HG02642 (cell line): ENCODE measurements around the gene BTBD9.

Experiments
- ATAC-seq: cut with Tn5 transposase; IDR thresholded peaks from one replicate; pipeline ENCODE4 v1.9.1; 2021; ENCODE audit warnings: mild to moderate bottlenecking; ENCODE audit not compliant: unreplicated experiment, poor library complexity

BTBD9 gene

DNA sequence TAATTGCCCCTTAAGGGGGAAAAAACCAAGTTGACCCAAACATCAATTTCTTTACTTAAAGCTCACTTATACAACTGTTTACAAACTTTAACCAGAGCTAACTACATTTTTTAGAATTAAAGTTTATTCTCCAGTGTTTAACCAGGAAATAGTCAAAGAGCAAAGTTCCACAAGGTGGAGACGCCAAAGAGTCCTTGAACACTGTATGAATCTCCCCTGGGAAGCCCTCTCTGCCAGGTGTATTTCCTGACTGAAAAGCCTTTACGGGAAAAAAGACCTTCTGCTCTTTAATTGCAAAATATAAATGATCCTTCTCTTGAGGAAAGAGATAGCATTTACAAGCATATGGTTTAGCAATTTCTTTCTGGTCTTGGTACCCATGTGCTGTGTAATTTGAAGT is 36.2 kb downstream of the BTBD9 start:
- ATAC-seq: no peak

GRCh38 chr6:38599966-38600550 is 39.7 kb downstream of the BTBD9 start:
- ATAC-seq: no peak

GRCh38 chr6:38599261-38599660 is 40.5 kb downstream of the BTBD9 start:
- no peak for ATAC-seq

GRCh38 chr6:38593998-38594665 is 45.6 kb downstream of the BTBD9 start:
- no peak for ATAC-seq

DNA sequence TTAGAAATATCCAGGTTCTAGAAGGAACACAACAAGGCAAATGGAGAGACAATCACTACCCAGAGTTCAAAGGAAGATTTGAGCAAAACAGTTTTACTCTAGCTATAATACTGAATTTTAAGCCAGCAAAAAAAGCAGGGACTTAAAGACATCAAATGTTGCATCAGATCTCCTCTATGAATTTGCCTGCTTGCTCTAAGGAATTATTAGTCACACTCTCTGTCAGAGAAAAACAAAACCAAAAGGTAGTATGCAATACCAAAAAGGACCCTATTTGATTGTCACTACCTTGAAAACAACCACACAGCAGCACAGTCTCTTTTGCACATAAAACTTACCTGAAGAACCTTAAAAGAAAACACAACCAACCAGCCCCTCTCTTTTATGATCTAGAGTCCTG is 46.3 kb downstream of the BTBD9 start:
- no peak for ATAC-seq

GRCh38 chr6:38591439-38591838 is 48.3 kb downstream of the BTBD9 start:
- no peak for ATAC-seq

DNA sequence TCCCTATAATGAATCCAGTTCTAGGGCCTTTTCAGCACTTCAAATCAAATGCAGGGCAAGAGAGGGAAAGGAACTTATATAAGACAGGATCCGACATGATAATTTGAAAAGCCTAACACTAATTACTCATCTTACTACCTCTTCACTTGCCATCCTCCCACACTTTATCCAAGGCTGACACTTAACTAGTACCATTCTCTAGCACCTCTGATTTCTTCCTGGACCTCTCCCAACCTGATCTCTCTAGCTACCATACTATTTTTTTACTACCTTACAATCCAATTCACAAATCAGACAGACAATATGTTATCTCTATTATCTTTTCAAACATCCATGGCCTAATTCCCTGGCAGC is 50.4 kb downstream of the BTBD9 start:
- ATAC-seq: no peak

DNA sequence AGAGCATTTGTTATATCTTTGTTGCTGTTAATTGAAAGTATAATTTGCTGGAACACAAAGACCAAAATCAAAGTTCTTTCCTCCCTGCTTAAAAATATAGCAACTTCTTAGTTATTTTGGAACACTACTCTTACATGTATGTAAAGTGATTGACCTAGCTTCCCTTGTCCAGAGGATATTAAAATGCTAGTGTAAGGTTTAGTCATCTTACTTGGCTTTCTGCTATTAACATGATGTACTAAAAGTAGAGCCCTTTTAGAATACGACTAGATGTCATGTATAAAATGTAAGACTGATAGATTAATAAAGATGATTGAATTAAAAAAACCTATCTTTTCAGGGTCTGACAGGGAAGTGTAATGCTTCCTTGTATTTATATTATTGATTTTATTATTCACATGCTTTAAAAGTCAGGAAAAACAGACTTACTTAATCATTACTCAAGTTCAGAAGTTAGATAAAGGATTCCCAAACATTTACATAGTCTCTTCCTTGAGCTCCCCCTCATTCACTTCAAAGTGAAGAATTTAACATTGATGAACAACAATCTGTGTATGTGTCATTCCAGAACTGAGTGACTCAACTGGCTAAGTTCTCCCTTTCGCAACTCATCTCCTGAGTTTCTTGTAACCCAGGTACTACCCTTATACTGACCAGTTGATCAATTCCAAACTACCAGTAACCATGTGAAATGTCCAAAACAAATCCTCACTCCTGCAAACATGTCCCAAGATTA is 50.9 kb downstream of the BTBD9 start:
- no peak for ATAC-seq

GRCh38 chr6:38587766-38588362 is 51.9 kb downstream of the BTBD9 start:
- ATAC-seq: no peak

- no peak for ATAC-seq
Measured at GRCh38 chr6:38586992-38587391, 52.7 kb downstream of the BTBD9 start.

- ATAC-seq: no peak
Measured at GRCh38 chr6:38584731-38585130, 55.0 kb downstream of the BTBD9 start.

- ATAC-seq: no peak
Measured at GRCh38 chr6:38583523-38583922, 56.2 kb downstream of the BTBD9 start.

GRCh38 chr6:38580030-38580429 is 59.7 kb downstream of the BTBD9 start:
- no peak for ATAC-seq

- ATAC-seq: no peak
Measured at GRCh38 chr6:38579010-38579628, 60.6 kb downstream of the BTBD9 start.

- ATAC-seq: no peak
Measured at GRCh38 chr6:38578075-38578474, 61.7 kb downstream of the BTBD9 start.

- no peak for ATAC-seq
Measured at GRCh38 chr6:38577492-38577891, 62.2 kb downstream of the BTBD9 start.

DNA sequence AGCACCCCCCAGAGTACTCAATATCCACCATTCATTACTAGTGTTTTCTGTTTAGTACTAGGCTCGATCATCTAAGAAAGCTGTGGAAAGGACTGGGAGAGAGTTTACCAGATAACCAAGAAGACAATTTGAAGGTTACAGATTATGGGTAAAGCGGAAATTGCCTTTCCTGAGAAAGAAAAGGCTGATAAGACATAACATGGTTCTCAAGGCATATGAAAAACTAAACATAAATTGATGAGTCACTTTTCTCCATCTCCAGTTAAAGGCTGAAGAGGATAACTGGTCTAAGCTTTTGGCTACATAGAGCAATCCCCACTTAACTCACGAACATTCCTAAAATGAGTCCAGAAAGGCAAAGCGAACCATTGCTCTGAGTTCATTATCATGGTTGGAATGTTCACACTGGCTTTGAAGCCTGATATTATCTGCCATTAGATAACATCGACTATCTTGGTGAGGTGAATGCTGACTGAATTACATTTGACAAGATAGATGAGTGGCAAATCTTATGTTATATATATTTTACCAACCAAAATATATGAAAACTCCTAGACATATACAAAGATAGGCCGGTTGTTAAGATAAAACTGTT is 65.8 kb downstream of the BTBD9 start:
- no peak for ATAC-seq

- ATAC-seq: no peak
Measured at GRCh38 chr6:38572186-38572813, 67.4 kb downstream of the BTBD9 start.

- ATAC-seq: no peak
Measured at GRCh38 chr6:38571721-38572120, 68.0 kb downstream of the BTBD9 start.

- no peak for ATAC-seq
Measured at GRCh38 chr6:38570750-38571149, 69.0 kb downstream of the BTBD9 start.
